Colonic mucosa (tissue), 4 donors: ENCODE measurements around the gene SLC9A4. TPM values are rescaled to one million over a fixed set of nuclear protein-coding genes. Genes with fewer than 3 reads are reported as not detected.

Experiments used
- DNase-seq: peaks from one replicate; pipeline ENCODE4 v3.0.0-alpha.2; 2020
- H3K27ac ChIP-seq: fragments of 200-600 bp; one replicate; pipeline ENCODE4 v1.8.0; 2021
- H3K27me3 ChIP-seq: fragments of 200-600 bp; one replicate; pipeline ENCODE4 v1.8.0; 2021
- H3K36me3 ChIP-seq: fragments of 200-600 bp; one replicate; pipeline ENCODE4 v1.8.0; 2021
- H3K4me1 ChIP-seq: fragments of 200-600 bp; one replicate; pipeline ENCODE4 v1.8.0; 2021; ENCODE audit warnings: mild to moderate bottlenecking
- H3K4me3 ChIP-seq: fragments of 200-600 bp; one replicate; pipeline ENCODE4 v1.8.0; 2021
- H3K9ac ChIP-seq, 2 donors: one replicate each; pipeline ENCODE4 v1.7.0; 2013; ENCODE audit warnings: control low read depth in 2 of 2, low read depth in 2 of 2, low read length in 2 of 2
- H3K9me3 ChIP-seq: fragments of 200-600 bp; one replicate; pipeline ENCODE4 v1.8.0; 2021
- CTCF ChIP-seq: fragments of 200-600 bp; IDR thresholded peaks from one replicate; pipeline ENCODE4 v1.8.0; 2022; ENCODE audit warnings: antibody characterized with exemption, mild to moderate bottlenecking
- intact Hi-C: fragments of 100-400 bp; cut with DNase I; formaldehyde crosslinking; loops from one replicate; pipeline ENCODE4 v1.14.1; 2022
- total RNA-seq, 2 donors: library from RNA; stranded (reverse); fragmentation: NEBNext Ultra II Directional in 1 of 2; extraction: Animal tissue kit (Norgen Biotek cat#: 25700) in 1 of 2; gene quantifications; one replicate each; pipeline ENCODE4 v1.2.1, GENCODE V29; 2021
- donor health status: healthy.
- donor health status: DM: no; HTN: no; CAD: no.
- donor health status: DM: no; HTN: no; CAD: no.

The SLC9A4 gene
- total RNA-seq, 2 donors from 2014 or later = 0.15 TPM; not detected in 1

GRCh38 chr2:102470168-102470567 is 2.9 kb upstream of the SLC9A4 start:
- H3K9ac ChIP-seq = no peak overlapping the region
- no peaks in the 10 kb centered on the region for H3K4me1 ChIP-seq
- no peak overlapping the region for H3K27ac ChIP-seq
- H3K36me3 ChIP-seq = no peaks in the 10 kb centered on the region
- TF ChIP-seq CTCF = no peak
- no peaks in the 10 kb centered on the region for H3K27me3 ChIP-seq
- intact Hi-C loops = loop anchor here (5.0 kb wide), 3 partner anchors 122 to 232 kb away; no protein-coding TSS in a partner anchor
- no peak for DNase-seq
- no peaks in the 10 kb centered on the region for H3K9me3 ChIP-seq
- H3K4me3 ChIP-seq = no peak overlapping the region

GRCh38 chr2:102473631-102474030 is 605 bp downstream of the SLC9A4 start:
- Histone ChIP-seq H3K9me3 (no peaks in the 10 kb centered on the region), H3K4me3 (no peak overlapping the region), H3K36me3 (no peaks in the 10 kb centered on the region), H3K4me1 (no peaks in the 10 kb centered on the region), H3K27ac (no peak overlapping the region), H3K27me3 (no peaks in the 10 kb centered on the region), H3K9ac (no peak overlapping the region)
- intact Hi-C loops = loop anchor here (5.0 kb wide), 3 partner anchors 119 to 229 kb away; no protein-coding TSS in a partner anchor
- no peak for DNase-seq
- TF ChIP-seq CTCF = no peak

GRCh38 chr2:102474785-102475184 is 1.8 kb downstream of the SLC9A4 start:
- no peak overlapping the region for H3K9ac ChIP-seq
- H3K4me1 ChIP-seq = no peaks in the 10 kb centered on the region
- H3K36me3 ChIP-seq = no peaks in the 10 kb centered on the region
- TF ChIP-seq CTCF = no peak
- H3K4me3 ChIP-seq = no peak overlapping the region
- no peaks in the 10 kb centered on the region for H3K9me3 ChIP-seq
- intact Hi-C loops = loop anchor here (5.0 kb wide), 3 partner anchors 118 to 228 kb away; no protein-coding TSS in a partner anchor
- no peaks in the 10 kb centered on the region for H3K27me3 ChIP-seq
- DNase-seq = no peak
- no peak overlapping the region for H3K27ac ChIP-seq

- H3K36me3 ChIP-seq = no peaks in the 10 kb centered on the region
- no peak for TF ChIP-seq CTCF
These were observed 5.9 kb downstream of the SLC9A4 start for GRCh38 chr2:102478686-102479470.

GRCh38 chr2:102480285-102481195 is 7.5 kb downstream of the SLC9A4 start:
- no peak overlapping the region for H3K27ac ChIP-seq

More at GRCh38 chr2:102478686-102479470, 5.9 kb downstream of the SLC9A4 start:
- Histone ChIP-seq H3K27me3 (no peaks in the 10 kb centered on the region), H3K4me3 (no peak overlapping the region), H3K4me1 (no peaks in the 10 kb centered on the region), H3K9ac (no peak overlapping the region), H3K9me3 (no peaks in the 10 kb centered on the region), H3K27ac (no peak overlapping the region)
- DNase-seq = no peak
- intact Hi-C loops = no loop called here

More at GRCh38 chr2:102480285-102481195, 7.5 kb downstream of the SLC9A4 start:
- Histone ChIP-seq H3K36me3 (no peaks in the 10 kb centered on the region), H3K4me1 (no peaks in the 10 kb centered on the region), H3K27me3 (no peaks in the 10 kb centered on the region), H3K4me3 (no peak overlapping the region), H3K9me3 (no peaks in the 10 kb centered on the region), H3K9ac (no peak overlapping the region)
- TF ChIP-seq CTCF = no peak
- no peak for DNase-seq
- intact Hi-C loops = no loop called here
